BE2C (cell line): Measurements from ENCODE around the gene TGFBR2.

Experiments
- DNase-seq: peaks from one replicate; pipeline ENCODE4 v3.0.0-alpha.2; 2020
- H3K27me3 ChIP-seq: fragments of 250-450 bp; sonication (Bioruptor Pico); 2 replicates; pipeline ENCODE4 v1.5.1; 2020; ENCODE audit warnings: mild to moderate bottlenecking
- H3K36me3 ChIP-seq: fragments of 250-450 bp; sonication (Bioruptor Pico); 2 replicates; pipeline ENCODE4 v1.5.1; 2020; ENCODE audit warnings: mild to moderate bottlenecking
- H3K4me1 ChIP-seq: fragments of 250-450 bp; sonication (Bioruptor Pico); 2 replicates; pipeline ENCODE4 v1.5.1; 2020
- H3K4me3 ChIP-seq: 2 replicates; pipeline ENCODE4 v1.5.1; 2011; ENCODE audit warnings: low read depth, low read length
- H3K9me3 ChIP-seq: fragments of 250-450 bp; sonication (Bioruptor Pico); 2 replicates; pipeline ENCODE4 v1.5.1; 2020
- TF ChIP-seq, protein P1 (sequence below): IDR thresholded peaks from 2 replicates; pipeline ENCODE4 v1.5.1; 2012; ENCODE audit warnings: mild to moderate bottlenecking, low read depth, low read length

TGFBR2 gene

DNA sequence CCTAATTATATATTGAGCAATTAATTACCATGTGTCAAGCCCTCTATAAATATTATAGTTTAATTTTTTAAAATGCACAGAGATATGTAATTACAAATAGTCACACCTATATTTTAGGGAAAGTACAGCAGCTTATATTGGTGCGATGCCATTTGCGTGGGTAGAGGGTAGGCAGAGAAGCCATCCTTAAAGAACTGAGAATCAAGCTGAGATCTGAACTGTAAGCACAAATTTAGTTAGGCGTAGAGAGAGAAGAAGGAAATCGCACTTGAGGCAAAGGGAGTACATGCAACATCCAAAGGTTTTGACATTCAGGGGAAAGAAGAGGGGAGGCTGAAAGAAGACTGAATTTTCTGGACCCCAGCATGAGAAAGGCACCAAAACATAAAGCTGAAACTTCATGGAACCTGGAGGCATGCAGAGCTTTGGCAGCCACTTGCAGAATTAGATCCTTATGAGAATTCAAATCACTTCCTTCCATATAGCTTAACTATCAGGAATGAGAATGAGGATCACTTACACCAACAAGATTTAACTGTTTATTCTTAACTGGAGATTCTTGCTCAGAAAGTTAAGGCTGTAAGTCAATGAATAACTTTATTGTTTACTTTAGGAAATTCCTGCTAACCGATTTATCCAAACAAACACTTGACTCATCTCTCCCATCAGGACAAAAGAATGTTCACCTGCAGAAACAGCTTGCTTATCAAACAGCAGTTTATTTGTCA, 114.3 kb downstream of the TGFBR2 start:
- no peaks in the 10 kb centered on the region for H3K36me3 ChIP-seq
- H3K27me3 ChIP-seq, result no peaks in the 10 kb centered on the region
- DNase-seq, result no peak
- H3K9me3 ChIP-seq, result no peaks in the 10 kb centered on the region
- TF ChIP-seq, protein P1, sequence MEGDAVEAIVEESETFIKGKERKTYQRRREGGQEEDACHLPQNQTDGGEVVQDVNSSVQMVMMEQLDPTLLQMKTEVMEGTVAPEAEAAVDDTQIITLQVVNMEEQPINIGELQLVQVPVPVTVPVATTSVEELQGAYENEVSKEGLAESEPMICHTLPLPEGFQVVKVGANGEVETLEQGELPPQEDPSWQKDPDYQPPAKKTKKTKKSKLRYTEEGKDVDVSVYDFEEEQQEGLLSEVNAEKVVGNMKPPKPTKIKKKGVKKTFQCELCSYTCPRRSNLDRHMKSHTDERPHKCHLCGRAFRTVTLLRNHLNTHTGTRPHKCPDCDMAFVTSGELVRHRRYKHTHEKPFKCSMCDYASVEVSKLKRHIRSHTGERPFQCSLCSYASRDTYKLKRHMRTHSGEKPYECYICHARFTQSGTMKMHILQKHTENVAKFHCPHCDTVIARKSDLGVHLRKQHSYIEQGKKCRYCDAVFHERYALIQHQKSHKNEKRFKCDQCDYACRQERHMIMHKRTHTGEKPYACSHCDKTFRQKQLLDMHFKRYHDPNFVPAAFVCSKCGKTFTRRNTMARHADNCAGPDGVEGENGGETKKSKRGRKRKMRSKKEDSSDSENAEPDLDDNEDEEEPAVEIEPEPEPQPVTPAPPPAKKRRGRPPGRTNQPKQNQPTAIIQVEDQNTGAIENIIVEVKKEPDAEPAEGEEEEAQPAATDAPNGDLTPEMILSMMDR, result no peak
- H3K4me3 ChIP-seq, result no peak overlapping the region
- no peaks in the 10 kb centered on the region for H3K4me1 ChIP-seq

DNA sequence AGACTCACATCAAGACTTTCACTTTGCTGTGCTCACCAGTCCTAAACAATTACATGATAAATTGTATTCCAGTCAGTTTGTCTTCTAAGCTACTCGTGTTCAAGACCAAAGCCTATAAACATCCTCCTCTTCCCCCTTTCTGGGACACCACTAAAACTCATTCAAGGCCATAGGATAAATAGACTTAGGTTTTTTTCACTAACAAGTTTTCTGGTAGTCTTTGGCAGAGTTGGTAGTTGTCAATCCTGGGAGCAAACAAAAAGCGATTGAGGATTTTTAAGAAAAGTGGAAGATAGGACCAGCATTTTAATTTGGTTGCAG, 114.9 kb downstream of the TGFBR2 start:
- TF ChIP-seq, protein P1, result no peak
- H3K4me3 ChIP-seq, result no peak overlapping the region

DNA sequence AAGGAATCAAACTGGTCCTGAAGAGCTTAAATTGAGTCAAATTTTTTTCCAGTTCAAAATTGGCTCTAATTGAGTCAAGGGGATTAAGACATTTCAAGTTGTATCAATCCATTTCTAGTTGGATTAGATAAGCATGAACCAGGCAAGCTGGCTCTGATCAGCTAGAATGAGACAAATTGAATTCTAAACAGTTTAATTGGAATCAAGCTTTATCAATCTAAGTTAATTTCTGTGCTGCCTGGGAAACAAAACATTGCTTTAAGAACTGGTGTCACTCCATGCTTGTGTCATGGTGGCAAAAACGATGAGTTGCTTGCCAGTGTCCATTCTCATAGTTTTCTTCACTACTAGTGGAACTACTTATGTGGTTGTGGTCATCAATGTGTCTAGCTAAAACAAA, 116.8 kb downstream of the TGFBR2 start:
- H3K36me3 ChIP-seq, result no peaks in the 10 kb centered on the region
- no peak for DNase-seq
- TF ChIP-seq, protein P1, result no peak
- H3K27me3 ChIP-seq, result no peaks in the 10 kb centered on the region
- H3K9me3 ChIP-seq, result no peaks in the 10 kb centered on the region
- H3K4me1 ChIP-seq, result no peaks in the 10 kb centered on the region
- H3K4me3 ChIP-seq, result no peak overlapping the region

More for the DNA sequence above, 114.9 kb downstream of the TGFBR2 start:
- no peaks in the 10 kb centered on the region for H3K9me3 ChIP-seq
- H3K27me3 ChIP-seq, result no peaks in the 10 kb centered on the region
- no peaks in the 10 kb centered on the region for H3K4me1 ChIP-seq
- H3K36me3 ChIP-seq, result no peaks in the 10 kb centered on the region
- DNase-seq, result no peak

DNA sequence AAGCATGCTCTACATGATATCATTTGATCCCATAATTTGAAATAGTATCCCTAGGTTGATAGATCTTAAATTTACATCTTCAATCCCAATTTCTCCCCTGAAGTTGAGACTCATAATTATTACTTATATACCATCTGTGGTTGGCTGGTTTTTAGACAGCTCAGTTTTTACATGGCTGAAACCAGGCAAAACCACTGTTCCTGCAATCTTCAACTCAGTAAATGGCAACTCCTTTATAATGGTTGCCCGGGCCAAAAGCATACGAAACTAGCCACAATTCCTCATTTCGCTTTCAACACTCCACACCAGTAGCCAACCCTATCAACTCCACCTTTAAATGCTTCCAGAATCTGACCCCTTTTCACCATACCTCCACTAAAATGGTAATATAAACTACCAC, 118.5 kb downstream of the TGFBR2 start:
- TF ChIP-seq, protein P1, result no peak
- Histone ChIP-seq H3K9me3 (no peaks in the 10 kb centered on the region), H3K36me3 (no peaks in the 10 kb centered on the region), H3K4me3 (no peak overlapping the region), H3K27me3 (no peaks in the 10 kb centered on the region), H3K4me1 (no peaks in the 10 kb centered on the region)
- DNase-seq, result no peak

DNA sequence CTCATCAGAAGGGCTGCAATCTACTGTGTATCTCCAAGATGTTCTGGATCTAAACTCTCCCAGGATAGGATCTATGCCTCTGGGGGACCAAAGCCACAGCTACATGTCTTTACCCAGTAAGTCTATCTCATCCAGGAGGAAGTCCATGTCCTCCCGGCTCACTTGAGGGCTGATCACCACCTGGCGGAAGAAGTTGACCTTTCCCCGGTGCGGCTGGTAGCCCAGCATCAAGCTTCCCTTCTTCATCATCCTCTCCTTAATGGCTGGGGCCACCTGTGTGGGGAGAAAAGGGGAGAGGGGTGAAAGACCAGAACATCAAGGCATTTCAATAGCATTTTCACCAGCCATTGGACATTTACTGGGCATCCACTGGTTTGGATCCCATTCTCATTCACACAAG, 121.7 kb downstream of the TGFBR2 start:
- no peaks in the 10 kb centered on the region for H3K4me1 ChIP-seq
- H3K9me3 ChIP-seq, result no peaks in the 10 kb centered on the region
- H3K4me3 ChIP-seq, result no peak overlapping the region
- no peaks in the 10 kb centered on the region for H3K36me3 ChIP-seq
- TF ChIP-seq, protein P1, result no peak
- DNase-seq, result no peak
- no peaks in the 10 kb centered on the region for H3K27me3 ChIP-seq

DNA sequence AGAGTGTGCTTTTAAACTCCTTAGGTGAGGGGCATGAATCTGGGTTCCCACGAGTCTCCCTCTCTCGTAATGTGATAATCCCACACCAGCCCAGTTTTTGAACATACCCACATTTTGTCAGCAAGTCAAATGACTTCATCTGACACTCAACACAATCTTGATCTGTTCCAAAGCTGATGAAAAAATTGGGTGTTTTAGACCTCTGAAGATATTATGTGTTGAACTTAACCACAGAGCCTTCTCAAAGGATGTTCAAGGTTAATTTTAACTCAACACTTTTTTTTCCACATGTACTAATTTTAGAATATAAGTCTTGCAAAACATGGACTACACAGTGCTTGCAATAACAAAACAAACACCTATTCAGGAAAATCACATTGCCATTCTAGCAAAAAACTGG, 123.1 kb downstream of the TGFBR2 start:
- H3K27me3 ChIP-seq, result no peaks in the 10 kb centered on the region
- TF ChIP-seq, protein P1, result no peak
- no peak for DNase-seq
- H3K9me3 ChIP-seq, result no peaks in the 10 kb centered on the region
- no peaks in the 10 kb centered on the region for H3K36me3 ChIP-seq
- H3K4me1 ChIP-seq, result no peaks in the 10 kb centered on the region
- no peak overlapping the region for H3K4me3 ChIP-seq
